Activated naive CD4-positive, alpha-beta T cell treated with anti-CD3 and anti-CD28 coated beads, Interleukin-2, amount 50 U/mL, for 16 hours (primary cell): ENCODE measurements around the gene TTC22.

Experiments
- DNase-seq: peaks from one replicate; pipeline ENCODE4 v3.0.0-alpha.2; 2020

The TTC22 gene

DNA sequence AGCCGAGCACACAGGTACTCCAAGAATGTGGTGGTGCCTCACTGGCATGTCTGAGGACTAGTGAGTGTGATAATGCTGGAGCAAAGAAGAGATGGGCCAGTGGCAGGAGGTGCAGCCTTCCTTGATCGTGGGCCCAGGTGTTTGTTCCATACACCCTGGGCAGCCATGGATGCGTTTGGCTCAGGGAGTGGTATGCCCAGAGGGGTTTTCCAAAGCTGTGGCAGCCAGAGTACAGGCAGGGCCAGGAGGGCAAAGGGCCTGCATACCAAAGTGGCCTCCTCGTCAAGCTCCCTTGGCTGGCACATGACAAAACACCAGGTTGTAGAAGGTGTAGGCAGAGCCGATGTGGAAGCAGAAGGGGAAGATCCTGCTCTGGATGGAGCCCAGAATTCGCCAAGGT is 55.8 kb downstream of the TTC22 start:
- DNase-seq = no peak

DNA sequence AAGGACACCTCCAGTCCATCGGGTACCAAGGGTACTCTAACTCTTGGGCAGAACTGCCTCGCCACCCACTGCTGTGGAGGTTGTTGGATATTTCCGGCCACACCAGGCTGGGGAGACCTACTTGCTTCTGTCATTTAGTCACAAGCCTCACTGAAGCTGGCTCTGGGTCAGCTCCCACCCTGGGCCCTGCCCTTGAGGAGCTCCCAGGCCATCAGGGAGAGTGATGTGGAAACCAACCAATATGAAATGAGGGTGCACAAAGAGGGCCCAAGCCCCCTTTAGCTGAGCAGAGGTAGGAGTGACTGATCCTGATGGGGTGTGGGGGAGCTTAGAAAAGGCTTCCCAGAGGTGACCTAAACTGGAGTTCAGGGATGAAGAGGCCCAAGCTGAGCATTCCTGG is 56.4 kb downstream of the TTC22 start:
- no peak for DNase-seq

- no peak for DNase-seq
Observed at GRCh38 chr1:54743416-54744226, 57.5 kb downstream of the TTC22 start.

- no peak for DNase-seq
Observed at GRCh38 chr1:54742282-54742681, 58.8 kb downstream of the TTC22 start.

DNA sequence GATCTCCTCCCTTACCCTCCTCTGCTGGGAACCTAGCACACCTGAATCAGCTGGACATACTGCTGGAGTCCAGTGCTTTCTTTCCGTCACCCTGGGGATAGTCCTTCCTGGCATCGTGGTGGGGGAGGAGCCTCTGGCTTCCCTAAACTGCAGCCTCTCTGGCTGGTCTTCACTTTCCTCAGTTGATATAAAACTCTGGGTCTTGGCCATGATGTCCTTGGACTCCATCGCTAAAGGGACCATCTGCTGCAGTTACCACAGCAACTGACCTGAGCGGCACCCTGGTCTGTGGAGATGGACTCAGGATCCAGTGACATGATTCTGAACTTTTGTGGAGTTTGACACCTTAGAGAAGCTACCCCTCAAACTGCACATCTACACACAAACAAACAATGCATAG is 59.6 kb downstream of the TTC22 start:
- DNase-seq = no peak

DNA sequence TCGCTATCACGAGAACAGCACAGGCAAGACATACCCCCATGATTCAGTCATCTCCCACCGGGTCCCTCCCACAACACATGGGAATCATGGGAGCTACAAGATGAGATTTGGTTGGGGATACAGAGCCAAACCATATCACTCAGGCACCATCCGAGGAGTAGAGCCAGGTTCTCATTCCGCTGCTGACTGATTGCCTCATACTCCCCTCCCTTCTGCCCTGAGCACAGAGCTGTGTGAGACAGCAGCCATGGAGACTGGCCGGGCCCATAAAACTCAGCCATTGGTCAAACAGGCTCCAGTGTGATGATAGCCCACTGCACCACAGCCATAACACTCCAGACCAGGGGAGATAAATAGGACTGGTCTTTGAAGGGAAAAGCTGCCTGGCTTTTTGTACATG is 62.9 kb downstream of the TTC22 start:
- no peak for DNase-seq

DNA sequence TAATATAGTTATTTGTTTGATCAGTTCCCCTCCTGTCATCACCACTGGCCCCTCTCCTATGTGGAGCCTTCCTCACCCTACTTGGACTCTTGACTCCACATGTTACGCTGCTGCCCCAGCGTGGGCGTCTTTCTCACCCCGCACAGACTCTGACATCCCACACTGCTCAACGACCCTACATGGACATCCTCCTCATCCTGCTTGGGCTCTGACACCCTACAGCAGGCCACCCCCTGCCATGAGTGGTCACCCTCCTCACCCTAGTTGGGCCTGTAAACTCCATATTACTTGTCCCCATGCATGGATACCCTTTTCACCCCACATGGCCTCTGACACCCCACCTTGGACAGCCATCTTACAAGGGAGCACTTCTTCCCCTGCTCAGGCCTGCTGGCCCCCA is 64.4 kb downstream of the TTC22 start:
- no peak for DNase-seq
